Effector memory CD4-positive, alpha-beta T cell (primary cell): ENCODE data around the gene UBE3B.
"Not testable (repeated sequence)": the region's sequence is repeated elsewhere in the genome, so short reads cannot be mapped to it uniquely, and the experiment has no call there.

Experiments used
- DNase-seq, 3 donors: peaks; one replicate each; pipeline ENCODE4 v3.0.0-alpha.2; 2020
- H3K27ac ChIP-seq: 2 replicates; pipeline ENCODE4 v1.7.0; 2013; ENCODE audit warnings: mild to moderate bottlenecking, low read length, moderate library complexity; ENCODE audit not compliant: insufficient read depth, poor library complexity, severe bottlenecking
- H3K27me3 ChIP-seq: replicated peaks from 2 replicates; pipeline ENCODE4 v1.7.0; 2013; ENCODE audit warnings: mild to moderate bottlenecking, low read length; ENCODE audit not compliant: insufficient read depth, control insufficient read depth, poor library complexity, severe bottlenecking
- H3K36me3 ChIP-seq: 2 replicates; pipeline ENCODE4 v1.7.0; 2013; ENCODE audit warnings: mild to moderate bottlenecking, low read length, moderate library complexity; ENCODE audit not compliant: control insufficient read depth, insufficient read depth
- H3K4me1 ChIP-seq: 2 replicates; pipeline ENCODE4 v1.7.0; 2013; ENCODE audit warnings: low read length, mild to moderate bottlenecking; ENCODE audit not compliant: control insufficient read depth, insufficient read depth, poor library complexity, severe bottlenecking
- H3K4me3 ChIP-seq: 2 replicates; pipeline ENCODE4 v1.7.0; 2013; ENCODE audit warnings: low read length, low read depth, mild to moderate bottlenecking; ENCODE audit not compliant: insufficient read depth, poor library complexity, severe bottlenecking
- H3K9me3 ChIP-seq: 2 replicates; pipeline ENCODE4 v1.7.0; 2013; ENCODE audit warnings: mild to moderate bottlenecking, low read length, moderate library complexity; ENCODE audit not compliant: control insufficient read depth

The UBE3B gene

GRCh38 chr12:109473006-109473405 is 4.4 kb upstream of the UBE3B start:
- peaks cover 22% of the 10 kb centered on the region for H3K36me3 ChIP-seq
- H3K9me3 ChIP-seq = no peaks in the 10 kb centered on the region
- no peak for DNase-seq
- H3K4me1 ChIP-seq = peaks cover 16% of the 10 kb centered on the region
- H3K27me3 ChIP-seq = no peaks in the 10 kb centered on the region
- no peak overlapping the region for H3K4me3 ChIP-seq
- H3K27ac ChIP-seq = no peak overlapping the region

DNA sequence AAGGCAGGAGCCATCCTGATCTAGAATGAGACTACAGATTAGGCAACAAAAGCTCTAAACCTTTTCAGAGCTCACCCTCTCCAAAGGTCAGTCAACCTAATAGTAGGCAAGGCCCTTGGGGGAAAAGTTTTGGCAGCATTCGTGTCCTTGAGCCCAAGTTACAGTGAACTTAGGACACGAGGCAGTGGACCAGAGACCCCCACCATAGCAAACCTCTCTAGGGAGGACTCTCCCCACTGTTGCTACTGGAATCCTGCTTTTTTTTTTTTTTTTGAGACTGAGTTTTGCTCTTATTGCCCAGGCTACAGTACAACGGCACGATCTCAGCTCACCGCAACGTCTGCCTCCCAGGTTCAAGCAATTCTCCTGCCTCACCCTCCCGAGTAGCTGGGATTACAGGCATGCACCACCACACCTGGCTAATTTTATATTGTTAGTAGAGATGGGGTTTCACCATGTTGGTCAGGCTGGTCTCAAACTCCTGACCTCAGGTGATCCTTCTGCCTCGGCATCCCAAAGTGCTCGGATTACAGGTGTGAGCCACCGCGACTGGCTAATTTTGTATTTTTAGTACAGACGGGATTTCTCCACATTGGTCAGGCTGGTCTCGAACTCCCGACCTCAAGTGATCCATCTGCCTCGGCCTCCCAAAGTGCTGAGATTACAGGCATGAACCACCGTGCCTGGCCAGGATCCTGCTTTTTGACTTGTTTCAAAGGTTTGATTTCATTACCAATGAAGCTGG is 3.7 kb upstream of the UBE3B start:
- H3K4me1 ChIP-seq = peaks cover 22% of the 10 kb centered on the region
- not testable (repeated sequence) for H3K9me3 ChIP-seq, H3K4me3 ChIP-seq, H3K27me3 ChIP-seq, DNase-seq, H3K27ac ChIP-seq
- H3K36me3 ChIP-seq = peaks cover 17% of the 10 kb centered on the region

DNA sequence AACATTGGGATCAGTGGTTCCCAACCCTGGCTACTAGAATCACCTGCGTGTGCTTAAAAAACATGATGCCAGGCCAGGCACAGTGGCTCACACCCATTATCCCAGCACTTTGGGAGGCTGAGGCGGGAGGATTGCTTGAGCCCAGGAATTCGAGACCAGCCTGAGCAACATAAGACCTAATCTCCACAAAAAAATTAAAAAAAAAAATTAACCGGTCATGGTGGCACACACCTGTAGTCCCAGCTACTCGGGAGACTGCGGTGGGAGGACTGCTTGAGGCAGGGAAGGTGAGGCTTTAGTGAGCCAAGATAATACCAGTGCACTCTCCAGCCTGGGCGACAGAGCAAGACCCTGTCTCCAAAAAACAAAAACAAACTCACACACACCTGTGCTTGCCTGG is 2.3 kb upstream of the UBE3B start:
- no peak for DNase-seq
- no peak overlapping the region for H3K4me3 ChIP-seq
- H3K27ac ChIP-seq = no peak overlapping the region
- peaks cover 6% of the 10 kb centered on the region for H3K36me3 ChIP-seq
- no peaks in the 10 kb centered on the region for H3K9me3 ChIP-seq
- no peaks in the 10 kb centered on the region for H3K27me3 ChIP-seq
- peaks cover 22% of the 10 kb centered on the region for H3K4me1 ChIP-seq

DNA sequence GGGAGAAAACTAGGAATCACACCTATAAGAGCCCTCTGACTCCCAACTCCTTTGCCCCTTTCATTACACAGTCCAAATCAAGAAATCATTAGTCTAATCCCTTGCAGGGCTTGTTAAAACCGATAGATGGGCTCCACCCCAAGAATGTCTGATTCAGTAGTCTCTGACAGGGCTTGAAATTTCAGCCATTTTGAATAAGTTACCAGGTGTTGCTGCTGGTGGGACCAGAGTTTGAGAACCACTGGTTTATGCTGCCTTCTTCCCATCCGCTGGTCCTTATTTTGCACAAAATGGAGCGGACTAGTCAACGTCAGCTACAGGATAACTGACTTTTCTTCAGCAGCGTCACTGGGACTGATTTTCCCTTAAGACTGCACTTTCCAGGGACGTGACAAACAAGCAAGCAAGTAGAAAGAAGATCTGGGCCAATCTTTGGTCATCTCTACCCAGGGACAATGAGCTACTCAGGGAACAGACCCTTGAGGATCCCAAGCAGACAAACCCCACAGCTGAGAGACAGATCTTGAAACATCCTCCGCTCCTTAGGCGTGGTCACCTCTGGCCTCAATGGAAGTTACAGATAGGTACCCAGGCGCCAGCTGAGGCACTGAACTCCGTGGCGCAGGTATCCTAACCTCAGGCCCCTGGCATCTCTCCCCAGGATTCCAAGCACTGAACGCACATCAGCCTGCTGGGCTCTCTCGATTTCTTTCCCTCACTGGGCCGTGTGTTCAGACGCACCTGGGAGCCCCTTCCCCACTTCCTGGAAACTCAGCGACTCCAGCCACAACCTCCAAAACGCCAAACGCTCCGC is 1.2 kb upstream of the UBE3B start:
- Histone ChIP-seq H3K4me1 (peaks cover 22% of the 10 kb centered on the region), H3K27me3 (no peaks in the 10 kb centered on the region), H3K27ac (peak overlapping the region; percentile 96), H3K36me3 (no peaks in the 10 kb centered on the region), H3K9me3 (no peaks in the 10 kb centered on the region), H3K4me3 (peak overlapping the region; percentile 96)
- DNase-seq = no peak

DNA sequence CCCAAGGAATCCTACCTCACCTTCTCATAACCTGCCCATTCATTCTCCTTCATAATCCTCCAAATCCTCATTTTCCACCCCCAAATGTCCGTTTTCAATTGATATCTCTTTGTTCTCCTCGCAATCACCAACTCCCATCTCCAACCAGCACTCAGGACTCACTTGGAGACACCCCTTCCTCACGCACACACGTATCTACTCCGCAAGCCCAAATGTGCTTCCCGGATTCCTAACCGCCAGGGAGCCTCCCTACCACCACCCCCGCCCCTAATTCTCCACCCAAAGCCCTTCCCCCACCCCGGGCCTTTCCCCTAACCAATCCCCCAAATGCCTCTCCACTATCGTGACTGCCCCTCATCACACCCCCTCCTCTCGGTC is 638 bp upstream of the UBE3B start:
- no peaks in the 10 kb centered on the region for H3K36me3 ChIP-seq
- peaks cover 22% of the 10 kb centered on the region for H3K4me1 ChIP-seq
- no peaks in the 10 kb centered on the region for H3K9me3 ChIP-seq
- H3K27me3 ChIP-seq = no peaks in the 10 kb centered on the region
- no peak for DNase-seq
- peak overlapping the region; percentile 96 for H3K4me3 ChIP-seq
- peak overlapping the region; percentile 96 for H3K27ac ChIP-seq

DNA sequence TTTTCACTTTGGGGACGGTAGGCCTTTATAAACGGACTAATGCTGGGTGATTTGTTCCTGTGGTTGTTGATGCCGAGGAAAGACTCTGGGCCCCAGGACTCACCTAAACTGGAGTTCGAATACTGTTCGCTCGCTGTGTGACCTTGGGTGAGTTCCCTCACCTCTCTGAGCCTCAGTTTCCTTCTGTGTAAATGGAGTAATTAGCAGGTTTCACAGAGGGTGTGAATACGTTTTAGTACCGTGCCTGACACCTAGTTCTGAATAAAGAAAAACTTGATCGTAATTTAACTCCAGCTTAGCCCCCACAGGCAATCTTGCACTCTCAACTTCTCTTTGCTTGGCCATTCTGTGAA is 505 bp downstream of the UBE3B start:
- peak overlapping the region; percentile 96 for H3K4me3 ChIP-seq

DNA sequence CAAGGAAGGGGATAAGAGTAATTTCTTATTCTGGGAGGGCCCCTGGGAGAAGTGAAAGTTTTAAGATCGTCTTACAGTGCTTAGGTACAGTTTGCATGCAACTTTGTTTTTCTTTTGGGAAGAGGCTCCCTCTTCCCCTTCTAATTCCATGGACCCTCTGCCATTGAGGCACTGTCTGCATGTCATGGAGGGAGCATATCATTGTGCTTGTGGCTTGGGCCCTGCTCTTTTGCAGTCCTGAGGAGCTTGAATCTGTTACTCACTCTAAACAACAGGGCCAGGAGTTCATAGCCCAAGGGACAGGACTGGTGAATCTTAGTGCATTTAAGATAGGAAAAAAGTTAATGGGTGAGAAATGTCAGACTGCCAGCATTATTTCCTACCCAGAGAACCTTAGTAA is 2.3 kb downstream of the UBE3B start:
- Histone ChIP-seq H3K4me1 (peaks cover 22% of the 10 kb centered on the region), H3K27ac (no peak overlapping the region), H3K36me3 (peaks cover 13% of the 10 kb centered on the region), H3K9me3 (no peaks in the 10 kb centered on the region), H3K4me3 (no peak overlapping the region), H3K27me3 (no peaks in the 10 kb centered on the region)
- no peak for DNase-seq

More for the DNA sequence above, 505 bp downstream of the UBE3B start:
- Histone ChIP-seq H3K4me1 (peaks cover 22% of the 10 kb centered on the region), H3K27me3 (no peaks in the 10 kb centered on the region), H3K9me3 (no peaks in the 10 kb centered on the region), H3K36me3 (no peaks in the 10 kb centered on the region), H3K27ac (peak overlapping the region; percentile 96)
- DNase-seq = no peak

GRCh38 chr12:109480356-109480755 is 2.9 kb downstream of the UBE3B start:
- no peak overlapping the region for H3K27ac ChIP-seq
- no peak for DNase-seq
- H3K9me3 ChIP-seq = no peaks in the 10 kb centered on the region
- no peaks in the 10 kb centered on the region for H3K27me3 ChIP-seq
- no peak overlapping the region for H3K4me3 ChIP-seq
- peaks cover 20% of the 10 kb centered on the region for H3K4me1 ChIP-seq
- peaks cover 19% of the 10 kb centered on the region for H3K36me3 ChIP-seq

DNA sequence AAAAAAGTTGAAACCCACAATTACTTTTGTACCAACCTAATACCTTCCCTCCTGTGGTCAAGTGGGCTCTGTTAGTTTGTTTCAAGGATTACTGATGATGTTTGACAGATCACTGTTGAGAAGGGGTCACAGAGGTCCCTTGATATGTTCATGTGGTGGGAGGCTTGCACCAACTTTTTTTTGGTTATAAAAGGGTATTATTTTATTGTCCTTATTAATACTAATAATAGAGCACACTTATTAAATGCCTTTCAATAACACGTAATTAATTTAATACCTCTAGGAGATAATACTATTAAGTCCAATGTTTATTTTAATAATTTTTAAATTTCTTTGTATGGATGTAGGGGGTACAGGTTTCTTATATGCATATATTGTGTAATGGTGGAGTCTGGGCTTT is 4.4 kb downstream of the UBE3B start:
- no peak for DNase-seq
- H3K27me3 ChIP-seq = no peaks in the 10 kb centered on the region
- H3K9me3 ChIP-seq = no peaks in the 10 kb centered on the region
- H3K4me1 ChIP-seq = peaks cover 9% of the 10 kb centered on the region
- no peak overlapping the region for H3K27ac ChIP-seq
- peaks cover 33% of the 10 kb centered on the region for H3K36me3 ChIP-seq
- no peak overlapping the region for H3K4me3 ChIP-seq

DNA sequence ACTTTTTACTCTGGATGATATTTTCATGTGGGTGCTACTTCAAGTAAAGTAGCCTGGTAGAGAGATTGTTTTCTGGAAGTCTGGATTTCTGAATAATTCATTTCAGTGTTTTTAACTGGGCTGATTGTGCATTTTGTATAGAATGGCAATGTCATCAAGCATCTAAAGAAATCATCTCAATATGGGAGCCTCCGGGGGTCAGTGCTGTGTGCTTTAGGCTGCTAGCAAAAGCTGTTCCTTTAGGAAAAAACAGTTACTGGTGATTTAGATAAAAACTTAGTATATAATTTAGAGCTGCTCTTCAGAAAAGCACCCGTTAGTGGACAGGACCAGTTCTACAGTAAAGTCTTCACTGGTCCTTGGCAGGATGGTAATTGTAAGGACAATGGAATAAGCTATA is 5.1 kb downstream of the UBE3B start:
- Histone ChIP-seq H3K27ac (no peak overlapping the region), H3K36me3 (peaks cover 40% of the 10 kb centered on the region), H3K27me3 (no peaks in the 10 kb centered on the region), H3K4me1 (peaks cover 9% of the 10 kb centered on the region), H3K9me3 (no peaks in the 10 kb centered on the region), H3K4me3 (no peak overlapping the region)
- no peak for DNase-seq
